K562 (cell line): ENCODE data around the gene PSMD4. TPM values are rescaled to one million over a fixed set of nuclear protein-coding genes. Genes with fewer than 3 reads are reported as not detected.

Experiments used
- CBX2 ChIP-seq: fragments of 200-600 bp; sonication (generic); IDR thresholded peaks from one replicate; pipeline ENCODE4 v1.6.1; 2012; ENCODE audit warnings: mild to moderate bottlenecking, low read length, inconsistent platforms; ENCODE audit not compliant: insufficient read depth, poor library complexity, severe bottlenecking
- CCAR2 ChIP-seq: fragments of 200-400 bp; formaldehyde crosslinking; IDR thresholded peaks from 2 replicates; pipeline ENCODE4 v1.6.1; 2017; ENCODE audit warnings: mild to moderate bottlenecking, low read depth, low read length
- HDAC3 ChIP-seq: fragments of 450-650 bp; IDR thresholded peaks from 2 replicates; pipeline ENCODE4 v1.6.1; 2018; ENCODE audit warnings: borderline replicate concordance, mild to moderate bottlenecking, moderate library complexity; ENCODE audit not compliant: partially characterized antibody
- HNRNPLL ChIP-seq: fragments of 200-400 bp; formaldehyde crosslinking; IDR thresholded peaks from 2 replicates; pipeline ENCODE4 v1.6.1; 2017; ENCODE audit warnings: low read length, low read depth, mild to moderate bottlenecking; ENCODE audit not compliant: poor library complexity, severe bottlenecking
- LARP7 ChIP-seq: fragments of 450-650 bp; IDR thresholded peaks from 2 replicates; pipeline ENCODE4 v1.6.1; 2016
- MYBL2 ChIP-seq, 2 experiments: fragments of 450-650 bp in 1 of 2; sonication (generic) in 1 of 2; formaldehyde crosslinking in 1 of 2; IDR thresholded peaks; 2 replicates each; pipeline versions ENCODE4 v1.6.1 to v1.8.1; 2017 to 2022; ENCODE audit warnings: borderline replicate concordance in 1 of 2, inconsistent platforms in 1 of 2, low read depth in 1 of 2, mild to moderate bottlenecking in 1 of 2, missing genetic modification reagents in 1 of 2, moderate library complexity in 1 of 2
- PHB ChIP-seq: fragments of 250-450 bp; sonication (Bioruptor Pico); IDR thresholded peaks from 2 replicates; pipeline ENCODE4 v1.5.0; 2021
- PHF20 ChIP-seq: fragments of 450-650 bp; IDR thresholded peaks from 2 replicates; pipeline ENCODE4 v1.6.1; 2018; ENCODE audit not compliant: partially characterized antibody
- POLR2H ChIP-seq: IDR thresholded peaks from 2 replicates; pipeline ENCODE4 v1.6.1; 2016; ENCODE audit warnings: missing genetic modification characterization, low read depth, mild to moderate bottlenecking, control low read depth, missing compliant biosample characterization, moderate library complexity
- ZBTB33 ChIP-seq: sonication (generic); formaldehyde crosslinking; IDR thresholded peaks from 2 replicates; pipeline ENCODE4 v1.8.1; 2023; ENCODE audit warnings: mild to moderate bottlenecking, missing genetic modification reagents
- ZC3H11A ChIP-seq: IDR thresholded peaks from 2 replicates; pipeline ENCODE4 v1.6.1; 2012; ENCODE audit warnings: low read depth, low read length, improper control_type of control experiment
- ZNF133 ChIP-seq: fragments of 250-450 bp; sonication (Bioruptor Pico); IDR thresholded peaks from 2 replicates; pipeline ENCODE4 v1.4.0; 2020; ENCODE audit warnings: mild to moderate bottlenecking
- polyA plus RNA-seq, 8 experiments: library from polyadenylated mRNA; depleted of rRNA in 4 of 8; stranded (reverse) in 5 of 8; unstranded in 3 of 8; fragments of >200 nt; fragmentation: Nextera tagmentation in 2 of 8; fragmentation: Illumina TruSeq in 1 of 8; extraction: Ambion mirVana in 2 of 8; extraction: Trizol in 1 of 8; gene quantifications; 2 replicates each; pipeline versions ENCODE4 v1.2.1 to v1.2.3, GENCODE V29; 2011 to 2014; ENCODE audit warnings: inconsistent platforms in 1 of 8, missing spikeins in 1 of 8
- total RNA-seq, 7 experiments: library from RNA; depleted of rRNA in 6 of 7; stranded (reverse); fragments of >200 nt in 6 of 7; fragmentation: Illumina TruSeq in 2 of 7; extraction: Trizol in 2 of 7; gene quantifications; 2 replicates each; pipeline versions ENCODE4 v1.2.1 to v1.2.3, GENCODE V29; 2011 to 2021; ENCODE audit warnings: low replicate concordance in 1 of 7
- TF ChIP-seq, protein P1 (sequence below), 2 experiments: fragments of 450-650 bp in 1 of 2; IDR thresholded peaks; 2 replicates each; pipeline ENCODE4 v1.6.1; 2011 to 2017; ENCODE audit warnings: low read depth in 2 of 2, antibody characterized with exemption in 1 of 2, borderline replicate concordance in 1 of 2, low read length in 1 of 2, mild to moderate bottlenecking in 1 of 2, mixed read lengths in 1 of 2; ENCODE audit not compliant: control insufficient read depth in 1 of 2
- TF ChIP-seq, protein P2 (sequence below): sonication (generic); formaldehyde crosslinking; IDR thresholded peaks from 2 replicates; pipeline ENCODE4 v1.8.0; 2023; ENCODE audit warnings: mild to moderate bottlenecking, missing genetic modification reagents
- TF ChIP-seq, protein P3 (sequence below): sonication (generic); formaldehyde crosslinking; IDR thresholded peaks from 2 replicates; pipeline ENCODE4 v1.8.1; 2022; ENCODE audit warnings: missing genetic modification reagents

The PSMD4 gene
- total and polyA plus RNA-seq, 9 of the 15 experiments (the other 6 are each of a cell fraction or from before 2014, with no cell fraction given): 194 to 353 (median 295) TPM

DNA sequence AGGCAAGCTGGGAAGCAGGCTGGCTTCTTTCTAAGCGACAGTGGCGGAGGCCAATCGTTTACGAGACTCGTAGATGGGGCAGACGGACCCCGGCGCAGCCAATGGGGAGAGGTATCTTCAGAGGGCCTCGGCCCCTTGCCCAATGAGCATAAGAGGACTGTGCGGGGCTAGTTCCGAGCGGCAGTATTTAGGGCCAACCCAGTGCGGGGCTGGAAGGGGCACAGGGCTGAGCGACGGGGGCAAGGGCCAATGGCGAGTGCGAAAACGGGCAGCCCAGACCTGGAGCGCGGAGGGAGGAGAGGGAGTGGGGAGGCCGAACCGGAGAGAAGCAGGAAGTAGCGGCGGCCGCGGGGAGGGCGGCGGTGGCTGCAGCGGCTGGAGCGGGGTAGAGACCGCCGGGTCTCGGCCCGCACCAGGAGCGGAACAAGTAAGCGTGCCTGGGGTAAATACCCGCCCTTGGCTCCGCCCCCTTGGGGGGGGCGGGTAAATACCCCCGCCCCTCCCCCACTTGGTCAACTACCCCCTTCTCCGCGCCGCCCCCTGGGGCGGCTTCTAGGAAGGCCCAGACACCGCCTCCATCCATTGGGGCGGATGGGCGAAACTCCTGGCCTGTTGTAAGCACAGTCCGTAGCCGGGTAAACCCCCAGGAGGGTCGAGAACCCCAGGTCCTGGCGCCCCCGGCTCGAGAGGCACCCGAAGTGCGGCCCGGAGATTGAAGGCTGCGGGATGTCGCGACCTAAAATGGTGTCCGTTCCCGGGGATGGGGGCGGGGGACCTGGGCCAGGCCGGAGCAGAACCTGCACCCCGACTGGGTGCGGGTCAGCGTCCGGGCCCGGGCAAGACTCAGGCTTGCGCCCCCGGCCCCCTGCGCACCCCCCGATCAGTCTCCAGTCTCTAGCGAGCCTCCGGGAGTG, 27.7 kb downstream of the PSMD4 start, which contains the start of gene ZNF687 (continued):
- no peak for TF ChIP-seq PHB (CRISPR knock-in tag)
- TF ChIP-seq LARP7: no peak
- no peak for TF ChIP-seq MYBL2 (IDR thresholded peaks at IDR 0.05; ENCODE audit: low read depth)
- no peak for TF ChIP-seq MYBL2 (CRISPR knock-in tag; IDR thresholded peaks at IDR 0.05; ENCODE audit: borderline replicate concordance)
- TF ChIP-seq CCAR2: no peak
- TF ChIP-seq, protein P1, sequence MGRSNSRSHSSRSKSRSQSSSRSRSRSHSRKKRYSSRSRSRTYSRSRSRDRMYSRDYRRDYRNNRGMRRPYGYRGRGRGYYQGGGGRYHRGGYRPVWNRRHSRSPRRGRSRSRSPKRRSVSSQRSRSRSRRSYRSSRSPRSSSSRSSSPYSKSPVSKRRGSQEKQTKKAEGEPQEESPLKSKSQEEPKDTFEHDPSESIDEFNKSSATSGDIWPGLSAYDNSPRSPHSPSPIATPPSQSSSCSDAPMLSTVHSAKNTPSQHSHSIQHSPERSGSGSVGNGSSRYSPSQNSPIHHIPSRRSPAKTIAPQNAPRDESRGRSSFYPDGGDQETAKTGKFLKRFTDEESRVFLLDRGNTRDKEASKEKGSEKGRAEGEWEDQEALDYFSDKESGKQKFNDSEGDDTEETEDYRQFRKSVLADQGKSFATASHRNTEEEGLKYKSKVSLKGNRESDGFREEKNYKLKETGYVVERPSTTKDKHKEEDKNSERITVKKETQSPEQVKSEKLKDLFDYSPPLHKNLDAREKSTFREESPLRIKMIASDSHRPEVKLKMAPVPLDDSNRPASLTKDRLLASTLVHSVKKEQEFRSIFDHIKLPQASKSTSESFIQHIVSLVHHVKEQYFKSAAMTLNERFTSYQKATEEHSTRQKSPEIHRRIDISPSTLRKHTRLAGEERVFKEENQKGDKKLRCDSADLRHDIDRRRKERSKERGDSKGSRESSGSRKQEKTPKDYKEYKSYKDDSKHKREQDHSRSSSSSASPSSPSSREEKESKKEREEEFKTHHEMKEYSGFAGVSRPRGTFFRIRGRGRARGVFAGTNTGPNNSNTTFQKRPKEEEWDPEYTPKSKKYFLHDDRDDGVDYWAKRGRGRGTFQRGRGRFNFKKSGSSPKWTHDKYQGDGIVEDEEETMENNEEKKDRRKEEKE (IDR thresholded peaks at IDR 0.05; ENCODE audit: borderline replicate concordance in 1 of 2, control insufficient read depth in 1 of 2, low read depth in 2 of 2, low read length in 1 of 2): no peak
- TF ChIP-seq HNRNPLL: peak; percentile 56
- TF ChIP-seq, protein P2, sequence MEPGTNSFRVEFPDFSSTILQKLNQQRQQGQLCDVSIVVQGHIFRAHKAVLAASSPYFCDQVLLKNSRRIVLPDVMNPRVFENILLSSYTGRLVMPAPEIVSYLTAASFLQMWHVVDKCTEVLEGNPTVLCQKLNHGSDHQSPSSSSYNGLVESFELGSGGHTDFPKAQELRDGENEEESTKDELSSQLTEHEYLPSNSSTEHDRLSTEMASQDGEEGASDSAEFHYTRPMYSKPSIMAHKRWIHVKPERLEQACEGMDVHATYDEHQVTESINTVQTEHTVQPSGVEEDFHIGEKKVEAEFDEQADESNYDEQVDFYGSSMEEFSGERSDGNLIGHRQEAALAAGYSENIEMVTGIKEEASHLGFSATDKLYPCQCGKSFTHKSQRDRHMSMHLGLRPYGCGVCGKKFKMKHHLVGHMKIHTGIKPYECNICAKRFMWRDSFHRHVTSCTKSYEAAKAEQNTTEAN (CRISPR knock-in tag): no peak
- no peak for TF ChIP-seq ZNF133
- peak; percentile 44; the same call in 1 of the 2 replicates for TF ChIP-seq POLR2H (tag)
- TF ChIP-seq ZC3H11A: no peak
- TF ChIP-seq, protein P3, sequence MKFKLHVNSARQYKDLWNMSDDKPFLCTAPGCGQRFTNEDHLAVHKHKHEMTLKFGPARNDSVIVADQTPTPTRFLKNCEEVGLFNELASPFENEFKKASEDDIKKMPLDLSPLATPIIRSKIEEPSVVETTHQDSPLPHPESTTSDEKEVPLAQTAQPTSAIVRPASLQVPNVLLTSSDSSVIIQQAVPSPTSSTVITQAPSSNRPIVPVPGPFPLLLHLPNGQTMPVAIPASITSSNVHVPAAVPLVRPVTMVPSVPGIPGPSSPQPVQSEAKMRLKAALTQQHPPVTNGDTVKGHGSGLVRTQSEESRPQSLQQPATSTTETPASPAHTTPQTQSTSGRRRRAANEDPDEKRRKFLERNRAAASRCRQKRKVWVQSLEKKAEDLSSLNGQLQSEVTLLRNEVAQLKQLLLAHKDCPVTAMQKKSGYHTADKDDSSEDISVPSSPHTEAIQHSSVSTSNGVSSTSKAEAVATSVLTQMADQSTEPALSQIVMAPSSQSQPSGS: no peak
- no peak for TF ChIP-seq ZBTB33 (CRISPR knock-in tag)
- TF ChIP-seq CBX2: no peak
- peak; percentile 32 for TF ChIP-seq PHF20
- no peak for TF ChIP-seq HDAC3
